Mesothelial cell of epicardium (in vitro differentiated cells): Measurements from ENCODE around the gene CDC34. TPM values are rescaled to one million over a fixed set of nuclear protein-coding genes. Genes with fewer than 3 reads are reported as not detected.
A peak's percentile ranks its signal among the peaks of the same experiment; 100 is the strongest.

Source experiments
- DNase-seq, 2 experiments: peaks; one replicate each; pipeline ENCODE4 v3.0.0; 2021; ENCODE audit warnings: low spot score in 2 of 2; ENCODE audit not compliant: unreplicated experiment in 2 of 2
- H3K27ac Mint-ChIP-seq: 2 replicates; pipeline ENCODE4 v1.8.0; 2021; ENCODE audit warnings: mixed read lengths
- H3K27me3 Mint-ChIP-seq: 2 replicates; pipeline ENCODE4 v1.8.0; 2021; ENCODE audit warnings: low read depth, mixed read lengths
- H3K36me3 Mint-ChIP-seq: 2 replicates; pipeline ENCODE4 v1.8.0; 2021; ENCODE audit warnings: mixed read lengths
- H3K4me1 Mint-ChIP-seq: 2 replicates; pipeline ENCODE4 v1.8.0; 2021; ENCODE audit warnings: mixed read lengths
- H3K4me3 Mint-ChIP-seq: 2 replicates; pipeline ENCODE4 v1.8.0; 2021; ENCODE audit warnings: mild to moderate bottlenecking, moderate library complexity, mixed read lengths
- H3K9me3 Mint-ChIP-seq: 2 replicates; pipeline ENCODE4 v1.8.0; 2021; ENCODE audit warnings: mixed read lengths
- total RNA-seq: library from RNA; stranded (reverse); gene quantifications from 3 replicates; pipeline ENCODE4 v1.2.1, GENCODE V29; 2021
- TF ChIP-seq, protein P1 (sequence below): fragments of 200-600 bp; sonication (generic); IDR thresholded peaks from one replicate; pipeline ENCODE4 v1.5.0; 2021; ENCODE audit warnings: antibody characterized with exemption; ENCODE audit not compliant: unreplicated experiment

Gene CDC34
- total RNA-seq, 1 donor from 2014 or later = 106 TPM

- H3K9me3 Mint-ChIP-seq = no peaks in the 10 kb centered on the region
- H3K27me3 Mint-ChIP-seq = peaks cover 72% of the 10 kb centered on the region
- TF ChIP-seq, protein P1, sequence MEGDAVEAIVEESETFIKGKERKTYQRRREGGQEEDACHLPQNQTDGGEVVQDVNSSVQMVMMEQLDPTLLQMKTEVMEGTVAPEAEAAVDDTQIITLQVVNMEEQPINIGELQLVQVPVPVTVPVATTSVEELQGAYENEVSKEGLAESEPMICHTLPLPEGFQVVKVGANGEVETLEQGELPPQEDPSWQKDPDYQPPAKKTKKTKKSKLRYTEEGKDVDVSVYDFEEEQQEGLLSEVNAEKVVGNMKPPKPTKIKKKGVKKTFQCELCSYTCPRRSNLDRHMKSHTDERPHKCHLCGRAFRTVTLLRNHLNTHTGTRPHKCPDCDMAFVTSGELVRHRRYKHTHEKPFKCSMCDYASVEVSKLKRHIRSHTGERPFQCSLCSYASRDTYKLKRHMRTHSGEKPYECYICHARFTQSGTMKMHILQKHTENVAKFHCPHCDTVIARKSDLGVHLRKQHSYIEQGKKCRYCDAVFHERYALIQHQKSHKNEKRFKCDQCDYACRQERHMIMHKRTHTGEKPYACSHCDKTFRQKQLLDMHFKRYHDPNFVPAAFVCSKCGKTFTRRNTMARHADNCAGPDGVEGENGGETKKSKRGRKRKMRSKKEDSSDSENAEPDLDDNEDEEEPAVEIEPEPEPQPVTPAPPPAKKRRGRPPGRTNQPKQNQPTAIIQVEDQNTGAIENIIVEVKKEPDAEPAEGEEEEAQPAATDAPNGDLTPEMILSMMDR = no peak
Measured at GRCh38 chr19:591099-591958, 59.8 kb downstream of the CDC34 start.

More at GRCh38 chr19:591099-591958, 59.8 kb downstream of the CDC34 start:
- Mint-ChIP-seq H3K27ac (no peak overlapping the region), H3K4me3 (peak overlapping the region; percentile 64), H3K36me3 (no peaks in the 10 kb centered on the region), H3K4me1 (peaks cover 6% of the 10 kb centered on the region)
- DNase-seq = peak; percentile 68 to 77

Other genes with a start within 250 kb of the CDC34 start
- gene PLPP2, start 240.4 kb upstream of the CDC34 start, total RNA-seq = 8.0 to 8.8 TPM (median 8.4 TPM) in 3 replicates
- 47.1 to 50.5 TPM (median 47.6 TPM) in 3 replicates for gene MIER2, start 187.0 kb upstream of the CDC34 start, total RNA-seq
- 7.8 to 8.1 TPM (median 7.9 TPM) in 3 replicates for gene C2CD4C, start 122.6 kb upstream of the CDC34 start, total RNA-seq
- gene SHC2, start 70.7 kb upstream of the CDC34 start, total RNA-seq = 85.1 to 91.0 TPM (median 86.4 TPM) in 3 replicates
- gene MADCAM1, start 35.3 kb upstream of the CDC34 start, total RNA-seq = 0.75 to 1.1 TPM (median 0.98 TPM) in 3 replicates
- 30.8 to 32.4 TPM (median 32.3 TPM) in 3 replicates for gene TPGS1, start 24.3 kb upstream of the CDC34 start, total RNA-seq
- 0.25 to 0.40 TPM (median 0.29 TPM) in 3 replicates for gene GZMM, start 12.3 kb downstream of the CDC34 start, total RNA-seq
- gene BSG, start 40.8 kb downstream of the CDC34 start, total RNA-seq = 414 to 431 TPM (median 414 TPM) in 3 replicates
- 1.1 to 1.6 TPM (median 1.5 TPM) in 3 replicates for gene HCN2, start 58.1 kb downstream of the CDC34 start, total RNA-seq
- 49.5 to 56.4 TPM (median 56.4 TPM) in 3 replicates for gene POLRMT, start 101.8 kb downstream of the CDC34 start, total RNA-seq
- 0.25 to 0.38 TPM in 2 of 3 replicates, not detected in the other for gene FGF22, start 108.1 kb downstream of the CDC34 start, total RNA-seq
- gene RNF126, start 131.5 kb downstream of the CDC34 start, total RNA-seq = 41.6 to 47.3 TPM (median 47.1 TPM) in 3 replicates
- 64.1 to 65.5 TPM (median 64.6 TPM) in 3 replicates for gene FSTL3, start 144.6 kb downstream of the CDC34 start, total RNA-seq
- not detected in 3 replicates for gene PRSS57, start 163.7 kb downstream of the CDC34 start, total RNA-seq
- gene PALM, start 177.2 kb downstream of the CDC34 start, total RNA-seq = 80.5 to 87.1 TPM (median 86.9 TPM) in 3 replicates
- gene MISP, start 219.4 kb downstream of the CDC34 start, total RNA-seq = 1.4 to 2.2 TPM (median 1.5 TPM) in 3 replicates